ENCODE data around the gene SPEN.

SPEN gene

GRCh38 chr1:15802234-15802965 is 45.1 kb upstream of the SPEN start:
- Histone ChIP-seq H2AK5ac (ENCODE audit: low read length) (peak overlapping the region; percentile 72), H4K12ac (ENCODE audit: low read depth, low read length) (no peak overlapping the region), H2BK120ac (ENCODE audit: insufficient read depth, low read length, poor library complexity) (no peak overlapping the region), H2AFZ (ENCODE audit: insufficient read depth, low read length, poor library complexity) (peak overlapping the region; percentile 24), H3K9ac (ENCODE audit: low read length) (no peak overlapping the region), H3K4me3 (ENCODE audit: low read depth, low read length) (no peak overlapping the region), H3K27ac (ENCODE audit: low read depth, low read length) (no peak overlapping the region), H3K4me1 (ENCODE audit: control insufficient read depth in 1 of 2, insufficient read depth in 2 of 2, low read length in 2 of 2) (peaks cover 28 to 30% of the 10 kb centered on the region in 2 experiments), H3K79me1 (ENCODE audit: low read length) (peaks cover 20% of the 10 kb centered on the region), H3K27me3 (ENCODE audit: insufficient read depth, low read length) (no peaks in the 10 kb centered on the region), H4K8ac (ENCODE audit: low read depth, low read length) (no peak overlapping the region), H3K18ac (ENCODE audit: low read length) (no peak overlapping the region), H4K91ac (ENCODE audit: low read depth, low read length) (peak overlapping the region; percentile 22), H3K4ac (ENCODE audit: low read depth, low read length) (no peak overlapping the region), H3K9me3 (ENCODE audit: insufficient read depth, low read depth, low read length) (no peaks in the 10 kb centered on the region), H3K4me2 (ENCODE audit: low read length) (no peak overlapping the region), H3K23ac (ENCODE audit: low read length) (no peak overlapping the region), H3K79me2 (ENCODE audit: control insufficient read depth, insufficient read depth, low read length, poor library complexity) (no peaks in the 10 kb centered on the region), H2BK12ac (ENCODE audit: low read length) (peak overlapping the region; percentile 82), H2BK5ac (ENCODE audit: low read depth, low read length, poor library complexity) (no peak overlapping the region), H3K14ac (ENCODE audit: low read length) (no peak overlapping the region), H3K36me3 (ENCODE audit: control insufficient read depth in 1 of 2, insufficient read depth in 2 of 2, low read length in 2 of 2) (no peaks in the 10 kb centered on the region)
- DNase-seq: no peak
- no CpG with 5 or more reads among the region's 17 CpGs for WGBS (ENCODE audit: extremely low coverage, insufficient coverage, insufficient read length)

- H3K79me1 ChIP-seq (ENCODE audit: low read length): peaks cover 13% of the 10 kb centered on the region
- H3K4me2 ChIP-seq (ENCODE audit: low read length): no peak overlapping the region
- no peaks in the 10 kb centered on the region for H3K36me3 ChIP-seq (ENCODE audit: control insufficient read depth in 1 of 2, insufficient read depth in 2 of 2, low read length in 2 of 2)
- H2BK5ac ChIP-seq (ENCODE audit: low read depth, low read length, poor library complexity): no peak overlapping the region
- no peak overlapping the region for H3K14ac ChIP-seq (ENCODE audit: low read length)
- H3K27me3 ChIP-seq (ENCODE audit: insufficient read depth, low read length): no peaks in the 10 kb centered on the region
- no peaks in the 10 kb centered on the region for H3K79me2 ChIP-seq (ENCODE audit: control insufficient read depth, insufficient read depth, low read length, poor library complexity)
- WGBS (ENCODE audit: extremely low coverage, insufficient coverage, insufficient read length): no CpG with 5 or more reads among the region's 4 CpGs
- H3K9ac ChIP-seq (ENCODE audit: low read length): no peak overlapping the region
- no peak overlapping the region for H2AK5ac ChIP-seq (ENCODE audit: low read length)
- no peak overlapping the region for H2BK12ac ChIP-seq (ENCODE audit: low read length)
- H3K18ac ChIP-seq (ENCODE audit: low read length): no peak overlapping the region
- no peak overlapping the region for H3K4ac ChIP-seq (ENCODE audit: low read depth, low read length)
- no peak overlapping the region for H3K4me3 ChIP-seq (ENCODE audit: low read depth, low read length)
- H4K91ac ChIP-seq (ENCODE audit: low read depth, low read length): no peak overlapping the region
- no peak overlapping the region for H3K23ac ChIP-seq (ENCODE audit: low read length)
- no peak overlapping the region for H3K27ac ChIP-seq (ENCODE audit: low read depth, low read length)
- peak in 1 of 2 donors; percentile 61 for DNase-seq
- H3K4me1 ChIP-seq (ENCODE audit: control insufficient read depth in 1 of 2, insufficient read depth in 2 of 2, low read length in 2 of 2): peaks cover 22 to 23% of the 10 kb centered on the region in 2 experiments
- no peak overlapping the region for H4K8ac ChIP-seq (ENCODE audit: low read depth, low read length)
- no peak overlapping the region for H4K12ac ChIP-seq (ENCODE audit: low read depth, low read length)
- H2BK120ac ChIP-seq (ENCODE audit: insufficient read depth, low read length, poor library complexity): no peak overlapping the region
- no peaks in the 10 kb centered on the region for H3K9me3 ChIP-seq (ENCODE audit: insufficient read depth, low read depth, low read length)
- no peak overlapping the region for H2AFZ ChIP-seq (ENCODE audit: insufficient read depth, low read length, poor library complexity)
Measured at GRCh38 chr1:15803380-15803779, 44.1 kb upstream of the SPEN start.

GRCh38 chr1:15804060-15804459 is 43.4 kb upstream of the SPEN start:
- Histone ChIP-seq H3K9ac (ENCODE audit: low read length) (no peak overlapping the region), H3K4me1 (ENCODE audit: control insufficient read depth in 1 of 2, insufficient read depth in 2 of 2, low read length in 2 of 2) (peaks cover 23 to 25% of the 10 kb centered on the region in 2 experiments), H2BK120ac (ENCODE audit: insufficient read depth, low read length, poor library complexity) (no peak overlapping the region), H3K4me2 (ENCODE audit: low read length) (no peak overlapping the region), H2BK12ac (ENCODE audit: low read length) (no peak overlapping the region), H2AK5ac (ENCODE audit: low read length) (no peak overlapping the region), H3K79me2 (ENCODE audit: control insufficient read depth, insufficient read depth, low read length, poor library complexity) (no peaks in the 10 kb centered on the region), H3K4ac (ENCODE audit: low read depth, low read length) (no peak overlapping the region), H3K36me3 (ENCODE audit: control insufficient read depth in 1 of 2, insufficient read depth in 2 of 2, low read length in 2 of 2) (no peaks in the 10 kb centered on the region), H3K14ac (ENCODE audit: low read length) (no peak overlapping the region), H3K23ac (ENCODE audit: low read length) (no peak overlapping the region), H4K12ac (ENCODE audit: low read depth, low read length) (no peak overlapping the region), H3K9me3 (ENCODE audit: insufficient read depth, low read depth, low read length) (no peaks in the 10 kb centered on the region), H2AFZ (ENCODE audit: insufficient read depth, low read length, poor library complexity) (no peak overlapping the region), H4K8ac (ENCODE audit: low read depth, low read length) (no peak overlapping the region), H3K27me3 (ENCODE audit: insufficient read depth, low read length) (no peaks in the 10 kb centered on the region), H2BK5ac (ENCODE audit: low read depth, low read length, poor library complexity) (no peak overlapping the region), H3K4me3 (ENCODE audit: low read depth, low read length) (no peak overlapping the region), H3K27ac (ENCODE audit: low read depth, low read length) (no peak overlapping the region), H4K91ac (ENCODE audit: low read depth, low read length) (no peak overlapping the region), H3K79me1 (ENCODE audit: low read length) (peaks cover 13% of the 10 kb centered on the region), H3K18ac (ENCODE audit: low read length) (no peak overlapping the region)
- no CpG with 5 or more reads among the region's 8 CpGs for WGBS (ENCODE audit: extremely low coverage, insufficient coverage, insufficient read length)
- no peak for DNase-seq

- Histone ChIP-seq H4K12ac (ENCODE audit: low read depth, low read length) (no peak overlapping the region), H2AFZ (ENCODE audit: insufficient read depth, low read length, poor library complexity) (no peak overlapping the region), H2BK5ac (ENCODE audit: low read depth, low read length, poor library complexity) (no peak overlapping the region), H3K27ac (ENCODE audit: low read depth, low read length) (no peak overlapping the region), H3K4me3 (ENCODE audit: low read depth, low read length) (no peak overlapping the region), H3K4me2 (ENCODE audit: low read length) (no peak overlapping the region), H4K8ac (ENCODE audit: low read depth, low read length) (no peak overlapping the region), H3K4ac (ENCODE audit: low read depth, low read length) (no peak overlapping the region), H3K4me1 (ENCODE audit: control insufficient read depth in 1 of 2, insufficient read depth in 2 of 2, low read length in 2 of 2) (peaks cover 4 to 8% of the 10 kb centered on the region in 2 experiments), H2BK120ac (ENCODE audit: insufficient read depth, low read length, poor library complexity) (no peak overlapping the region), H4K91ac (ENCODE audit: low read depth, low read length) (no peak overlapping the region), H3K23ac (ENCODE audit: low read length) (no peak overlapping the region), H3K14ac (ENCODE audit: low read length) (no peak overlapping the region), H3K79me2 (ENCODE audit: control insufficient read depth, insufficient read depth, low read length, poor library complexity) (no peaks in the 10 kb centered on the region), H3K9ac (ENCODE audit: low read length) (no peak overlapping the region), H3K27me3 (ENCODE audit: insufficient read depth, low read length) (no peaks in the 10 kb centered on the region), H3K9me3 (ENCODE audit: insufficient read depth, low read depth, low read length) (no peaks in the 10 kb centered on the region), H3K79me1 (ENCODE audit: low read length) (peaks cover 6% of the 10 kb centered on the region), H3K18ac (ENCODE audit: low read length) (no peak overlapping the region), H2BK12ac (ENCODE audit: low read length) (no peak overlapping the region), H2AK5ac (ENCODE audit: low read length) (no peak overlapping the region), H3K36me3 (ENCODE audit: control insufficient read depth in 1 of 2, insufficient read depth in 2 of 2, low read length in 2 of 2) (no peaks in the 10 kb centered on the region)
- WGBS (ENCODE audit: extremely low coverage, insufficient coverage, insufficient read length): no CpG with 5 or more reads among the region's 10 CpGs
- no peak for DNase-seq
Measured at GRCh38 chr1:15807121-15807520, 40.4 kb upstream of the SPEN start.
